Pancreas (tissue), 10 donors: Measurements from ENCODE around the gene ZNF692. TPM values are rescaled to one million over a fixed set of nuclear protein-coding genes. Genes with fewer than 3 reads are reported as not detected.

Source experiments
- ATAC-seq, 4 donors: fragments of 200-7000 bp; cut with Tn5 transposase; one replicate each; pipeline versions ENCODE4 v1.8.0 to v1.9.1; 2020; ENCODE audit warnings: mild to moderate bottlenecking in 4 of 4, moderate library complexity in 4 of 4
- DNase-seq, 6 donors: peaks; one replicate each; pipeline ENCODE4 v3.0.0-alpha.2; 2020
- FAIRE-seq: peaks from 2 replicates; lab custom pipeline; 2012; peaks lifted over from hg19 to GRCh38; lab: Jason Lieb, UNC
- H3K27ac ChIP-seq, 4 donors: fragments of 200-600 bp; sonication (generic); 1 replicate in 3 of 4; 2 replicates in 1 of 4; pipeline versions ENCODE4 v1.5.0 to v1.8.0; 2020
- H3K27me3 ChIP-seq, 4 donors: fragments of 200-600 bp; one replicate each; pipeline ENCODE4 v1.8.0; 2021
- H3K36me3 ChIP-seq, 3 donors: fragments of 200-600 bp; sonication (generic) in 1 of 3; one replicate each; pipeline versions ENCODE4 v1.5.0 to v1.8.0; 2020 to 2021
- H3K4me1 ChIP-seq, 3 donors: fragments of 200-600 bp; one replicate each; pipeline ENCODE4 v1.8.0; 2021
- H3K4me3 ChIP-seq, 4 donors: fragments of 200-600 bp; sonication (generic) in 2 of 4; one replicate each; pipeline versions ENCODE4 v1.5.0 to v1.8.0; 2020 to 2021
- H3K9me3 ChIP-seq, 4 donors: fragments of 200-600 bp; one replicate each; pipeline ENCODE4 v1.8.0; 2021
- CTCF ChIP-seq, 4 donors: fragments of 200-600 bp; sonication (generic) in 3 of 4; IDR thresholded peaks; one replicate each; pipeline versions ENCODE4 v1.5.0 to v1.8.0; 2021; ENCODE audit warnings: antibody characterized with exemption in 4 of 4
- WGBS, 2 donors: extraction: QIAGEN DNeasy Blood & Tissue Kit; methylation state at CpG; one replicate each; pipeline ENCODE4 v1.1.7; 2013; 5-methylcytosine and 5-hydroxymethylcytosine counted together
- intact Hi-C, 3 donors: fragments of 100-400 bp; cut with DNase I; formaldehyde crosslinking; loops; one replicate each; pipeline versions ENCODE4 v1.11.1 to v1.14.2; 2022
- polyA plus RNA-seq, 2 donors: library from polyadenylated mRNA; stranded (reverse); fragments of 200-250 nt; gene quantifications; one replicate each; pipeline ENCODE4 v1.2.3, GENCODE V29; 2013
- total RNA-seq, 6 donors: library from RNA; stranded (reverse); fragmentation: NEBNext Ultra II Directional in 4 of 6; extraction: Animal tissue kit (Norgen Biotek cat#: 25700) in 4 of 6; gene quantifications; one replicate each; pipeline versions ENCODE4 v1.2.1 to v1.2.4, GENCODE V29; 2021 to 2023
- donor health status: healthy with polysubstance abuse.
- donor health status: DM: no; HTN: no; CAD: no; lungs with moderate emphysema.
- donor health status: DM: no; HTN: no; CAD: no.
- donor health status: control.
- donor health status: control.
- donor health status: Bipolar disorder and iron deficiency.
- donor health status: DM: yes; HTN: yes; CAD: no.
- donor health status: DM: no; HTN: no; CAD: no.
- donor health status: DM: no; HTN: no; CAD: no.
- donor health status: DM: yes; HTN: yes; CAD: no.

Gene ZNF692
- total and polyA plus RNA-seq, 8 donors, result 11.9 to 233 (median 21.6) TPM

GRCh38 chr1:248858096-248858890 lies 592 bp downstream of the ZNF692 start:
- no peaks in the 10 kb centered on the region for H3K9me3 ChIP-seq
- ATAC-seq, result peak; percentile 68 to 78 (median 72)
- no peak for FAIRE-seq
- peak; percentile 68 to 91 (median 82) for DNase-seq
- H3K36me3 ChIP-seq, result no peaks in the 10 kb centered on the region
- peak overlapping the region; percentile 23 to 74 (median 57) for H3K4me3 ChIP-seq
- H3K27me3 ChIP-seq, result no peaks in the 10 kb centered on the region
- peak in 1 of 4 donors; percentile 19 for TF ChIP-seq CTCF (IDR thresholded peaks at IDR 0.05)
- peak overlapping the region; percentile 59 to 91 (median 81) for H3K27ac ChIP-seq
- H3K4me1 ChIP-seq, result peaks cover 0 to 18% (median 5%) of the 10 kb centered on the region in 3 donors
- intact Hi-C loops, result no loop called here
- 1% methylated on average over 42 to 45 of the region's 45 CpGs for WGBS, 2 donors

DNA sequence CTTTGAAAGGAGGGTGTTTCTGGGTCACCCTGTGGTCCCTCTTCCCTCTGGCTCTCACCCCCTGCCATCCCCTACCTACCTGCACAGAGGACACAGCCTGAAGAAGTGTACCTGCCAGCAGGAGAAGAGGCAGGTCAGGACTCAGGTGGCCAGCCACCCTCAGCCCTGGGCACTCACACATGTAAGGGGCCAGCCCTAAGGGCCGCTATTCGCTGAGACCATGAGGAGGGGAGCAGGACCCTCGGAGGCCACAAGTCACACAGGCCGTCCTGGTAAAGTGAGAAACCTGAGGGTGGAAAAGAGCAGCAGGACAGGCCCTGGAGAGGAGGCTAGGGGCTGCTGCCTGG lies 1.2 kb downstream of the ZNF692 start:
- H3K27me3 ChIP-seq, result no peaks in the 10 kb centered on the region
- WGBS, 2 donors, result 11 to 15% methylated on average over 4 of the region's 4 CpGs
- H3K9me3 ChIP-seq, result no peaks in the 10 kb centered on the region
- intact Hi-C loops, result no loop called here
- ATAC-seq, result peak in 2 of 4 donors; percentile 0 to 1
- H3K36me3 ChIP-seq, result no peaks in the 10 kb centered on the region
- no peak for DNase-seq
- no peak for FAIRE-seq
- H3K4me3 ChIP-seq, result peak overlapping the region; percentile 23 to 74 (median 57)
- peaks cover 0 to 17% (median 5%) of the 10 kb centered on the region in 3 donors for H3K4me1 ChIP-seq
- TF ChIP-seq CTCF (IDR thresholded peaks at IDR 0.05), result no peak
- H3K27ac ChIP-seq, result peak overlapping the region; percentile 59 to 91 (median 81)

GRCh38 chr1:248857201-248857600 lies 1.7 kb downstream of the ZNF692 start:
- peak in 1 of 6 donors; percentile 49 for DNase-seq
- H3K27ac ChIP-seq, result no peak overlapping the region

DNA sequence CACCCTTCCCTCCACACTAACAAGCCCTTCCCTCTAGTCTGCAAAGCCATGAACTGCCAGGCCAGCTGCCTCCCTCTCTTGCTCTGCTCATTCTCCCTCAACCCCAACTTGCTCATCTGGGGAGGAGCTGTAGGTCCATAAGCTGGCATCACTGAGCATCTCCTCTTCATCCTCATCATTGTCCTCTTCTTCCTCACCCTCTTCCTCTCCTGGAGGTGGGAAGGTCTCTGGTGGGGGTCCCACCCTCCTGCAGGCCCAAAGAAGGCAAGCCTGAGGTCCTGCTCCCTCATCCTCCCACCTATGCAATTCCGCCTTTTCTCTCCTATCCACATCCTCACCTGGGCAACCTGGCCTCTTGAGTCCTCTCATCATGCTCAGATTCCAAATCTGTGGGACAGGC lies 2.7 kb downstream of the ZNF692 start:
- no peaks in the 10 kb centered on the region for H3K9me3 ChIP-seq
- ATAC-seq (no peak), DNase-seq (no peak), FAIRE-seq (no peak)
- no peaks in the 10 kb centered on the region for H3K36me3 ChIP-seq
- no peak for TF ChIP-seq CTCF (IDR thresholded peaks at IDR 0.05)
- no peaks in the 10 kb centered on the region for H3K27me3 ChIP-seq
- 90% methylated on average over 1 of the region's 1 CpG for WGBS, 2 donors
- H3K4me3 ChIP-seq, result no peak overlapping the region
- H3K27ac ChIP-seq, result no peak overlapping the region
- H3K4me1 ChIP-seq, result peaks cover 0 to 13% (median 5%) of the 10 kb centered on the region in 3 donors
- intact Hi-C loops, result no loop called here

More at GRCh38 chr1:248857201-248857600, 1.7 kb downstream of the ZNF692 start:
- Histone ChIP-seq H3K36me3 (no peaks in the 10 kb centered on the region), H3K4me3 (peak overlapping the region in 1 of 4 donors; percentile 69), H3K4me1 (peaks cover 0 to 13% (median 5%) of the 10 kb centered on the region in 3 donors), H3K9me3 (no peaks in the 10 kb centered on the region), H3K27me3 (no peaks in the 10 kb centered on the region)
- WGBS, 2 donors, result 87 to 90% methylated on average over 7 of the region's 7 CpGs
- TF ChIP-seq CTCF (IDR thresholded peaks at IDR 0.05), result no peak
- no peak for ATAC-seq
- FAIRE-seq, result no peak
- intact Hi-C loops, result no loop called here

GRCh38 chr1:248855580-248855979 lies 3.3 kb downstream of the ZNF692 start:
- TF ChIP-seq CTCF (IDR thresholded peaks at IDR 0.05), result no peak
- Histone ChIP-seq H3K4me1 (peaks cover 0 to 13% (median 5%) of the 10 kb centered on the region in 3 donors), H3K27ac (no peak overlapping the region), H3K27me3 (no peaks in the 10 kb centered on the region), H3K36me3 (no peaks in the 10 kb centered on the region), H3K4me3 (no peak overlapping the region), H3K9me3 (no peaks in the 10 kb centered on the region)
- DNase-seq (peak in 1 of 6 donors; percentile 74), FAIRE-seq (no peak), ATAC-seq (no peak)
- 85 to 87% methylated on average over 5 to 6 of the region's 6 CpGs for WGBS, 2 donors
- intact Hi-C loops, result no loop called here
